K562 (cell line): ENCODE measurements around the gene ADGRE1. TPM values are rescaled to one million over a fixed set of nuclear protein-coding genes. Genes with fewer than 3 reads are reported as not detected.

Source experiments
- ATAC-seq: fragments of 200-7000 bp; cut with Tn5 transposase; 3 replicates; pipeline ENCODE4 v1.9.1; 2020; ENCODE audit warnings: moderate library complexity
- BruUV-seq: library from RNA; stranded (reverse); fragments of 400-500 nt; replicated peaks from 2 replicates; lab custom pipeline; 2021; lab: Mats Ljungman, UMichigan
- CTCF ChIA-PET: fragments of 300-600 bp; formaldehyde crosslinking; extraction: SDS; loops from one replicate; lab custom pipeline; 2021; ENCODE audit warnings: low intra/inter-chr PET ratio; lab: Yijun Ruan, JAX
- POLR2A ChIA-PET: fragments of 300-600, 350-650 bp; sonication (Branson Sonifier 250); formaldehyde crosslinking; extraction: SDS; loops from one replicate; lab custom pipeline; 2021; ENCODE audit warnings: antibody characterized with exemption, inconsistent platforms; lab: Yijun Ruan, JAX
- DNase-seq, 4 experiments: peaks; one replicate each; pipeline versions ENCODE4 v3.0.0 to v3.0.0-alpha.2; 2011 to 2018; ENCODE audit warnings: low spot score in 3 of 4, mixed read lengths in 3 of 4; ENCODE audit errors: extremely low read depth in 1 of 4
- FAIRE-seq: peaks from 2 replicates; lab custom pipeline; 2011; peaks lifted over from hg19 to GRCh38; lab: Jason Lieb, UNC
- H2AFZ ChIP-seq: 2 replicates; pipeline ENCODE4 v1.6.0; 2011; ENCODE audit warnings: low read depth, low read length, control low read depth, inconsistent platforms
- H3K27ac ChIP-seq: fragments of 200-600 bp; 3 replicates; pipeline ENCODE4 v1.8.0; 2011; ENCODE audit warnings: low read depth, mild to moderate bottlenecking, control low read depth, inconsistent platforms, low read length, moderate library complexity, mixed read lengths; ENCODE audit errors: extremely low read depth
- H3K27me3 ChIP-seq, 2 experiments: fragments of 300-600 bp in 1 of 2; 2 replicates in 1 of 2; 3 replicates in 1 of 2; pipeline versions ENCODE4 v1.6.0 to v1.8.0; 2011; ENCODE audit warnings: inconsistent platforms in 2 of 2, low read length in 2 of 2, mild to moderate bottlenecking in 1 of 2, mixed read lengths in 1 of 2, moderate library complexity in 1 of 2; ENCODE audit not compliant: control insufficient read depth in 2 of 2, insufficient read depth in 2 of 2
- H3K36me3 ChIP-seq: fragments of 300-600 bp; 3 replicates; pipeline ENCODE4 v1.8.0; 2011; ENCODE audit warnings: mild to moderate bottlenecking, low read length, inconsistent platforms; ENCODE audit not compliant: control insufficient read depth, insufficient read depth
- H3K4me1 ChIP-seq, 2 experiments: fragments of 200-600 bp in 1 of 2; replicated peaks in 1 of 2; 2 replicates in 1 of 2; 3 replicates in 1 of 2; pipeline versions ENCODE4 v1.5.1 to v1.8.0; 2011; ENCODE audit warnings: inconsistent platforms in 2 of 2, low read length in 2 of 2, mild to moderate bottlenecking in 1 of 2, mixed read lengths in 1 of 2, moderate library complexity in 1 of 2; ENCODE audit not compliant: control insufficient read depth in 2 of 2, insufficient read depth in 2 of 2
- H3K4me2 ChIP-seq: 2 replicates; pipeline ENCODE4 v1.6.1; 2011; ENCODE audit warnings: low read length, control low read depth, inconsistent platforms, mixed read lengths; ENCODE audit not compliant: insufficient read depth
- H3K4me3 ChIP-seq: fragments of 200-600 bp; sonication (generic), shearing (Covaris generic); 2 replicates; pipeline ENCODE4 v1.5.1; 2016; ENCODE audit warnings: control low read depth, inconsistent platforms
- H3K79me2 ChIP-seq: fragments of 200-600 bp; 3 replicates; pipeline ENCODE4 v1.8.0; 2011; ENCODE audit warnings: low read length, inconsistent platforms; ENCODE audit not compliant: control insufficient read depth, insufficient read depth
- H3K9ac ChIP-seq, 2 experiments: 2 replicates each; pipeline versions ENCODE4 v1.6.0 to v1.6.1; 2011; ENCODE audit warnings: low read depth in 2 of 2, low read length in 2 of 2, control low read depth in 1 of 2, inconsistent platforms in 1 of 2, mild to moderate bottlenecking in 1 of 2, mixed read lengths in 1 of 2; ENCODE audit not compliant: insufficient read depth in 1 of 2
- H3K9me1 ChIP-seq: one replicate; pipeline ENCODE4 v1.6.0; 2011; ENCODE audit warnings: inconsistent platforms, mild to moderate bottlenecking, low read length, moderate library complexity; ENCODE audit not compliant: control insufficient read depth, insufficient read depth
- H3K9me3 ChIP-seq: replicated peaks from 2 replicates; pipeline ENCODE4 v1.5.1; 2011; ENCODE audit warnings: low read depth, low read length, inconsistent platforms; ENCODE audit not compliant: control insufficient read depth, insufficient read depth
- H4K20me1 ChIP-seq: replicated peaks from 2 replicates; pipeline ENCODE4 v1.6.1; 2011; ENCODE audit warnings: low read length, inconsistent platforms, mixed read lengths; ENCODE audit not compliant: control insufficient read depth, insufficient read depth
- BRD4 ChIP-seq: fragments of 200-600 bp; sonication (generic); IDR thresholded peaks from 2 replicates; pipeline ENCODE4 v1.6.1; 2017; ENCODE audit warnings: inconsistent platforms
- DMBX1 ChIP-seq: fragments of 250-450 bp; sonication (Bioruptor Pico); IDR thresholded peaks from 2 replicates; pipeline ENCODE4 v1.8.0; 2022; ENCODE audit warnings: inconsistent platforms, mild to moderate bottlenecking, moderate library complexity, borderline replicate concordance
- RBM25 ChIP-seq: fragments of 200-400 bp; formaldehyde crosslinking; IDR thresholded peaks from 2 replicates; pipeline ENCODE4 v1.6.1; 2018; ENCODE audit warnings: low read length, low read depth, moderate library complexity; ENCODE audit not compliant: severe bottlenecking
- WHSC1 ChIP-seq: IDR thresholded peaks from one replicate; pipeline ENCODE4 v1.6.1; 2012; ENCODE audit warnings: low read length, control low read depth, inconsistent platforms
- ZNF644 ChIP-seq: fragments of 200-800 bp; sonication (Bioruptor generic); IDR thresholded peaks from 2 replicates; pipeline ENCODE4 v1.6.1; 2016; ENCODE audit warnings: low read depth, missing genetic modification characterization, missing compliant biosample characterization
- WGBS: fragments of 100-300 bp; shearing (Covaris generic); methylation state at CpG from one replicate; pipeline ENCODE4 v1.1.6; 2016; ENCODE audit warnings: low coverage, mixed read lengths; ENCODE audit not compliant: insufficient coverage; ENCODE audit errors: missing lambda C conversion rate; 5-methylcytosine and 5-hydroxymethylcytosine counted together
- in situ Hi-C: fragments of 300-500 bp; cut with MboI; formaldehyde crosslinking; loops from 4 replicates; pipeline ENCODE4 v1.15.0; 2018; ENCODE audit warnings: inconsistent platforms, mixed read lengths
- intact Hi-C: fragments of 100-400 bp; cut with micrococcal nuclease; formaldehyde crosslinking; loops from 2 replicates; pipeline ENCODE4 v1.14.2; 2022
- polyA plus RNA-seq, 8 experiments: library from polyadenylated mRNA; depleted of rRNA in 4 of 8; stranded (reverse) in 5 of 8; unstranded in 3 of 8; fragments of >200 nt; fragmentation: Nextera tagmentation in 2 of 8; fragmentation: Illumina TruSeq in 1 of 8; extraction: Ambion mirVana in 2 of 8; extraction: Trizol in 1 of 8; gene quantifications; 2 replicates each; pipeline versions ENCODE4 v1.2.1 to v1.2.3, GENCODE V29; 2011 to 2014; ENCODE audit warnings: inconsistent platforms in 1 of 8, missing spikeins in 1 of 8
- total RNA-seq, 7 experiments: library from RNA; depleted of rRNA in 6 of 7; stranded (reverse); fragments of >200 nt in 6 of 7; fragmentation: Illumina TruSeq in 2 of 7; extraction: Trizol in 2 of 7; gene quantifications; 2 replicates each; pipeline versions ENCODE4 v1.2.1 to v1.2.3, GENCODE V29; 2011 to 2021; ENCODE audit warnings: low replicate concordance in 1 of 7

ADGRE1 gene
- total and polyA plus RNA-seq, 9 of the 15 experiments (the other 6 are each of a cell fraction or from before 2014, with no cell fraction given): 0.09 to 0.49 (median 0.25) TPM; not detected in 1

DNA sequence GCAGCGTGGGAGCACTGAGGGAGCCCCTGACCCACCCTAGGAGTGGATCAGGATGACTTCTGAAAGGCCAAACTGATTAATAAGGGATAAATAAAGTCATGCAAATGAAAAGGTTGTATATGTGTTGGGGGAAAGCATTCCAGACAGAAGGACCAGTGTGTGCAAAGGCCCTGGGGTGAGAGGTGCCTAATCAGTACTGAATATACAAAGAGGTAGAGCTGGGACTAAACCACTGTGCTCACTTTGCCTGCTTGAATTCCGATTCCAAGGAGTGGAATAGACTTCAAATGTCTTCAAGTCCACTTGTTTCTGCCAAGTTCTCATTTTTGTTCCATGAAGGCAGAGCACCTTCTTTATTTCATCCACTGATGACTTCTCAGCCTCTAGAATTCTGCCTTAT is 32.6 kb upstream of the ADGRE1 start:
- Histone ChIP-seq H3K9me1 (no peaks in the 10 kb centered on the region), H3K27ac (no peak overlapping the region), H3K4me1 (no peaks in the 10 kb centered on the region), H3K79me2 (no peaks in the 10 kb centered on the region), H3K4me3 (no peak overlapping the region), H3K9ac (no peak overlapping the region), H3K4me2 (no peak overlapping the region), H4K20me1 (no peaks in the 10 kb centered on the region), H2AFZ (no peak overlapping the region), H3K9me3 (no peaks in the 10 kb centered on the region), H3K36me3 (no peaks in the 10 kb centered on the region), H3K27me3 (no peaks in the 10 kb centered on the region)
- peak; percentile 78 for TF ChIP-seq RBM25
- TF ChIP-seq BRD4: no peak
- DNase-seq (no peak), ATAC-seq (no peak), FAIRE-seq (no peak)
- WGBS: 22% methylated on average over 2 of the region's 2 CpGs
- ChIA-PET POLR2A (no interaction called here), CTCF (no interaction called here)
- BruUV-seq: no TSS peak
- in situ Hi-C loops: no loop called here
- intact Hi-C loops: no loop called here

DNA sequence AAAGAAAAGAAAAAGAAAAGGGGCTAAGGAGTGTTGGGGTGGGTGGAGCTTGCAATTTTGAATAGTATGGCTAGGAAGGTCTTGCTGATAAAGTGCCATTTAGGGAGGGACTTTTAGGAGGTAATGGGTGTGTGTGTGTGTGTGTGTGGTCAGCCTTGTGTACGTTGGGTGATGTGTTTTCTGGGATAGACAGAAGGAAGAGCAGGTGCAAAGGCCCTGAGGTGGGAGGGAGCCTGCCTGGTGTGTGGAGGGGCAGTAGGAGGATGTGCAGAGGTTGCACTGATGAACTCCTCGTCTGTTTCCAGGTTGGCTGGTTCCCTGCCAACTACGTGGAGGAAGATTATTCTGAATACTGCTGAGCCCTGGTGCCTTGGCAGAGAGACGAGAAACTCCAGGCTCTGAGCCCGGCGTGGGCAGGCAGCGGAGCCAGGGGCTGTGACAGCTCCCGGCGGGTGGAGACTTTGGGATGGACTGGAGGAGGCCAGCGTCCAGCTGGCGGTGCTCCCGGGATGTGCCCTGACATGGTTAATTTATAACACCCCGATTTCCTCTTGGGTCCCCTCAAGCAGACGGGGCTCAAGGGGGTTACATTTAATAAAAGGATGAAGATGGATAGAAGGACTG is 30.5 kb upstream of the ADGRE1 start:
- intact Hi-C loops: no loop called here
- no peaks in the 10 kb centered on the region for H3K36me3 ChIP-seq

More for the DNA sequence above, 30.5 kb upstream of the ADGRE1 start:
- in situ Hi-C loops: no loop called here
- 0 out of 4 replicates have a peak overlapping the region, but pooled peaks of 1 of the 2 experiments have one; percentile 42 for H3K9ac ChIP-seq
- H4K20me1 ChIP-seq: no peaks in the 10 kb centered on the region
- no peaks in the 10 kb centered on the region for H3K79me2 ChIP-seq
- H3K27ac ChIP-seq: no peak overlapping the region
- no peak overlapping the region for H3K4me2 ChIP-seq
- no peak for FAIRE-seq
- no peaks in the 10 kb centered on the region for H3K9me1 ChIP-seq
- DNase-seq: no peak
- no peak for ATAC-seq
- H2AFZ ChIP-seq: no peak overlapping the region
- H3K4me3 ChIP-seq: no peak overlapping the region
- H3K9me3 ChIP-seq: no peaks in the 10 kb centered on the region
- ChIA-PET POLR2A (interaction anchor here (0.7 kb wide), 1 partner anchor 464 kb away, joined by 3 read pairs; the partner anchor contains the start of gene GTF2F1), CTCF (no interaction called here)
- H3K4me1 ChIP-seq: peaks cover 0 to 8% of the 10 kb centered on the region in 2 experiments; a peak in 3 of 5 replicates
- no peaks in the 10 kb centered on the region for H3K27me3 ChIP-seq
- TF ChIP-seq WHSC1 (no peak), DMBX1 (no peak), ZNF644 (tag) (no peak)
- WGBS: 40% methylated on average over 13 of the region's 14 CpGs
- BruUV-seq: no TSS peak
